Measurements from ENCODE around the gene PGPEP1. TPM values are rescaled to one million over a fixed set of nuclear protein-coding genes. Genes with fewer than 3 reads are reported as not detected.
A peak's percentile ranks its signal among the peaks of the same experiment; 100 is the strongest.
"Not testable (repeated sequence)": the region's sequence is repeated elsewhere in the genome, so short reads cannot be mapped to it uniquely, and the experiment has no call there.

The PGPEP1 gene
- polyA plus RNA-seq, 4 donors, result 22.2 to 27.7 (median 25.7) TPM

- DNase-seq (ENCODE audit: low read depth in 4 of 4, low spot score in 3 of 4), result peak; percentile 83 to 97 (median 92)
Measured at GRCh38 chr19:18328340-18329034, 11.9 kb upstream of the PGPEP1 start.

DNA sequence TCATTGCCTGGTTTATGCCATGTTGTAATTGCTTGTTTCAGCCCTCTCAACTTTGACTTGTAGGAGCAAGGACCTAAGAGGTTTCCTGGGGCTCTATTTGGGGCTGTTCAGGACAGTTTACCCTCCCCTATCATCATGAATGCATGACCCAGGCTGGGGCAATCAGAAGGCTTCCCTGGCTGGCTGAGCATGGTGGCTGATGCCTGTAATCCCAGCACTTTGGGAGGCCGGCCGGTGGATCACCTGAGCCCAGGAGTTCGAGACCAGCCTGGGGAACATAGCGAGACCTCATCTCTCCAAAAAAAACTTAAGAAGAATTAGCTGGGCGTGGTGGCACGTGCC, 11.4 kb upstream of the PGPEP1 start:
- DNase-seq (ENCODE audit: low read depth in 4 of 4, low spot score in 3 of 4), result no peak

- DNase-seq (ENCODE audit: low read depth in 4 of 4, low spot score in 3 of 4), result no peak
Measured at GRCh38 chr19:18330868-18331267, 9.5 kb upstream of the PGPEP1 start.

DNA sequence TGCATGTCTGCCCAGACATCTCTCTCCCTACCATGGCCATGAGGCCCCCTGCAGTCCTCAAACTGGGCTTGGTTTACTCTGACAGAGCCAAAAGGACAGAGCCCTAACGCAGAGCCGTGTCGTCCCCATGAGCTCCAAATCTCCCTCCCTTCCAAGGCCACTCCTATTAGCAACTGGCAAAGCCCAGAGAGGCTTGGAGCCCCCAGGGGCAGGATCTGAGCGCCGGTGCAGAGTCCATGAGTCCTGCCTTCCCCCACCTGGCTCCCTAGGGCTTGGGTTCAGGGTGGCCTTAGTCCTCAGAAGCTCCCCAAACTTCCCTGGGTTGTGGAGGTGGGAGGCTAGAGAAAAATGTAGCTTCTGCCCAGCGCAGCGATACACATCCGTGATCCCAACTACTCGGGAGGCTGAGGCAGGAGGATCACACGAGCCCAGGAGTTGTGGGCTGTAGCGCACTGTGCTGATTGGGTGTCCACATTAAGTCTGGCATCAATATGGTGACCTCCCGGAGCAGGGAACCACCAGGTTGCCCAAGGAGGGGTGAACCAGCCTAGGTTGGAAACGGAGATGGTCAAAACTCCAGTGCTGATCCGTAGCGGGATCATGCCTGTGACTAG, 7.4 kb upstream of the PGPEP1 start:
- DNase-seq (ENCODE audit: low read depth in 4 of 4, low spot score in 3 of 4), result no peak

DNA sequence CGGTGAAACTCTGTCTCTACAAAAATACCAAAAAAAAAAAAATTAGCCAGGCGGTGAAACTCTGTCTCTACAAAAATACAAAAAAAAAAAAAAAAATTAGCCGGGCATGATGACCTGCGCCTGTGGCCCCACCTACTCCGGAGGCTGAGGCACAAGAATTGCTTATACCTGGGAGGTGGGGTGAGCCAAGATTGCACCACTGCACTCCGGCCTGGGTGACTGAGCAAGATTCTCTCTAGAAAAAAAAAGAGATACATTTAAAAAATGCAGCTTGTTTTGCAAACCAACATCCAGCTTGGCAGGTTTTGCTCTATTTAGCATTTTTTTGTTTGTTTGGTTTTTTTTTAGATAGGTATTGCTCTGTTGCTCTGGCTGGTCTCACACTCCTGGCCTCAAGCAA, 6.7 kb upstream of the PGPEP1 start:
- DNase-seq (ENCODE audit: low read depth in 4 of 4, low spot score in 3 of 4), result no peak

DNA sequence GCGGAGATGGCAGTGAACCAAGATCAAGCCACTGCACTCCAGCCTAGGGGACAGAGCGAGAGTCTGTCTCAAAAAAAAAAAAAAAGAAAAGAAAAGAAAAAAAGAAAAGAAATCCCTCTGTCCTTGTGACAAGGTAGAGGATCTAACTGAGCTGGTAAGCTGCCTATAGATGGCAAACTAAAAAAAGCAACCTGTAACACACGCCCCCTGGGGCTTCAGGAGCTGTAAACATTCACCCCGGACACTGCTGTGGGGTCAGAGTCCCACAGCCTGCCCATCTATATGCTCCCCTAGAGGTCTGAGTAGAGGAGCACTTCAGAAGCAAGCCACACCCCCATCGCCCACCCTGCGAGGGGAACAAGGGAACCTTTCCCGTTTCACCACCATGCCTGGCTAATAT, 4.3 kb upstream of the PGPEP1 start:
- no peak for DNase-seq (ENCODE audit: low read depth in 4 of 4, low spot score in 3 of 4)

DNA sequence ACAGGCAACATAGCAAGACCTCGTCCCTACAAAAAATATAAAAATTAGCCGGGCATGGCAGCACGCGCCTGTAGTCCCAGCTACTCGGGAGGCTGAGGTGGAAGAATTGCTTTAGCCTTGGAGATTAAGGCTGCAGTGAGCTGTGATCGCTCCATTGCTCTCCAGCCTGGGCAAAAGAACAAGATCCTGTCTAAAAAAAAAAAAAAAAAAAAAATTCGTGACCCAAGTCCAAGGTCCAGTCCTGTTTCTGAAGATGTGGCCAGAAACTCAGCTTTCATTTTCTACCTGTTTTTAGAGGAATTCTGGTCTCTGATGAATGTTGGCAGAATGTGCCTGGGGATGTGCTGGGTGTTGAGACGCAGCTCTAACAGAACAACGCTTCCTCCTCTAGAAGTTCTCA, 1.9 kb upstream of the PGPEP1 start:
- DNase-seq (ENCODE audit: low read depth in 4 of 4, low spot score in 3 of 4), result no peak

- DNase-seq (ENCODE audit: low read depth in 4 of 4, low spot score in 3 of 4), result no peak
Measured at GRCh38 chr19:18339723-18340122, 675 bp upstream of the PGPEP1 start.

GRCh38 chr19:18340990-18341868, 831 bp downstream of the PGPEP1 start:
- DNase-seq (ENCODE audit: low read depth in 4 of 4, low spot score in 3 of 4), result no peak

- no peak for DNase-seq (ENCODE audit: low read depth in 4 of 4, low spot score in 3 of 4)
Measured at GRCh38 chr19:18342090-18342632, 1.8 kb downstream of the PGPEP1 start.

- DNase-seq (ENCODE audit: low read depth in 4 of 4, low spot score in 3 of 4), result no peak
Measured at GRCh38 chr19:18344582-18344950, 4.2 kb downstream of the PGPEP1 start.

GRCh38 chr19:18345296-18345695, 4.9 kb downstream of the PGPEP1 start:
- no peak for DNase-seq (ENCODE audit: low read depth in 4 of 4, low spot score in 3 of 4)

DNA sequence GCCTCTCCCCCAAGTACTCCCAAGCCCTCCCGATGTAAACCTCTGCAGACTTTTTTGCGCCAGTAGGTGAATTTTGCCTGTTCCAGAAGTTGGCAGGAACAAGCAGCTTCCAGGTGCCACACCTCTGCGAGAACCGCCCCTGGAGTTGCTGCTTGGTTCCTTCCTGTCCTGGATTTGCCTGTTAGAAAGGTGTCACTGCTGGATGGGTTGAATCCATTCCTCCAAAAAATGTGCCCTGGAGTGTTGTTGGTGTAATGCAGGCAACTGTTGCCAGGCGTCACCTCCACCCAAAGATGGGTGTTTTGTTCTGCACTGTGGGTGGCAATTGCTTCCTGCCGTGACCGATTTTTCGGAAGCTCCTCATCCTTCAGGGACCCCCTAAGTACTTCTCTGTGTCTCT, 5.7 kb downstream of the PGPEP1 start:
- DNase-seq (ENCODE audit: low read depth in 4 of 4, low spot score in 3 of 4), result no peak

DNA sequence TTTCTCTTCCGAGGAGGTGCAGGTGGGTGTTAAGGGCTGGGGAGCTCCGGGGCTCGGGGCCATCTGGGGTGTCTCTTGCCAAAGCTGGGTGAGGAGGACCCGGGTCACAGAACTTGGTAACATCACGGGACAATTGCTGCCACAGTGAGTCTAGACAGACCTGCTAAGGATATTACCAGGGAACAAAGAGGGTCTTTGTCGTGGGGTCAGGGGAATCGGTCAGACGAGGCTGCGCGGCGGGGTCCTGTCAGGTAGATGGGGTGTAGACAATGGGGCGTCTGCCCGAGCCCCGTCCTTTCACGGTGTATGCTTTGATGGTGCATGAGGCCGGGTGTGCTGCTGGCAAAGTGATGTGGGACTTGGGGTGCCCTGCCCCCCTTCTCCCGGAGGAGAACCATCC, 7.8 kb downstream of the PGPEP1 start:
- no peak for DNase-seq (ENCODE audit: low read depth in 4 of 4, low spot score in 3 of 4)

GRCh38 chr19:18348818-18349339, 8.5 kb downstream of the PGPEP1 start:
- DNase-seq (ENCODE audit: low read depth in 4 of 4, low spot score in 3 of 4), result not testable (repeated sequence)

DNA sequence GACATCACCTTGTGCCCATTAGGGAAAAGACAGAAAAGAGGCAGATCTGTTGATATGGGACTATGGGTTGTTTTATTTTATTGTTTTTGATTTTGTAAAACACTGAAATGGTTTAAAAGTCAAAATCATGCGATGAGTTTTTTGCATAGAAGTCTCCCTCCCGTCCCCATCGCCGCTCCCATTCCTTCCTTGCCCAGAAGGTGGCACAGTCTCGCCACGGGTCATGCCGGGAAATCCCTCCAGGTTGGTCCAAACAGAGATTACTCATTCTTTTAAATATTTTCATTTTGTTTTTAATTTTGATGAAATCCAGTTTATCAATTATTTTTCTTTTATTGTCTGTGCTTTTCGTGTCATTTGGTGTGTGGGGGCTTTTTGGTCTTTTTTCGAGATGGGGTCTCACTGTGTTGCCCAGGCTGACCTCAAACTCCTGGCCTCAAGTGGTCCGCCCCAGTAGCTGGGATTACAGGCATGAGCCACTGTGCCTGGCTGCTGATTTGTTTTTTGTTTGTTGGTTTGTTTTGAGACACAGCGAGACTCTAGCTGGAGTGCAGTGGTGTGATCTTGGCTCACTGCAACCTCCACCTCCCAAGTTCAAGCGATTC, 9.2 kb downstream of the PGPEP1 start:
- DNase-seq (ENCODE audit: low read depth in 4 of 4, low spot score in 3 of 4), result no peak

DNA sequence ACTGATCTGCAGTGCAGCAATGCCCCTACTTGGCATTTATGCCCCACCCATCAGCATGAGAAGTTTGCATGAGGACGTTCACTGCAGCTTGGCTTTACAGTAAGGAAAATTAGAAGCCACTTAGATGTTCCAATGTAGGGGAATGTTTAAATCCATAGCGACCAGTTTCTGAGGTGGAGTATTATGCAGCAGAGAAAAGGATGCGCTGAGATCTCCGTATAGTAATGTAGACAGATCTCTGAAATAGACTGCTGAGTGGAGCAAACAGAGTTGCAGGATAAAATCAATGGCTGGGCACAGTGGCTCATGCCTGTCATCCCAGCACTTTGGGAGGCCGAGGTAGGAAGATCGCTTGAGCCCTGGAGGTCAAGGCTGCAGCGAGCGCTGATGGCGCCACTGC, 10.1 kb downstream of the PGPEP1 start:
- DNase-seq (ENCODE audit: low read depth in 4 of 4, low spot score in 3 of 4), result no peak

DNA sequence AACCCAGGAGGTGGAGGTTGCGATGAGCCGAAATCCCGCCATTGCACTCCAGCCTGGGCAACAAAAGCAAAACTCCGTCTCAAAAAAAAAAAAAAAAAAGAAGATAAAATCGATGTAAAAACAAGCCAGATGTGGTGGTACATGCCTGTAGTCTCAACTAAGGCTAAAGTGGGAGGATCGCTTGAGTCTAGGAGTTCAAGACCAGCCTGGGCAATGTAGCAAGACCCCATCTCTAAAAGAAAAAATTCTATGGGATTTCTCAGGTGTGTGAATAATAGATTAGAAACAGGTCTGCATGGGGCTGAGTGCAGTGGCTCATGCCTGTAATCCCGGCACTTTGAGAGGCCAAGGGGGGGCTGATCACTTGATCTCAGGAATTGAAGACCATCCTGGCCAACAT, 11.1 kb downstream of the PGPEP1 start:
- DNase-seq (ENCODE audit: low read depth in 4 of 4, low spot score in 3 of 4), result no peak

DNA sequence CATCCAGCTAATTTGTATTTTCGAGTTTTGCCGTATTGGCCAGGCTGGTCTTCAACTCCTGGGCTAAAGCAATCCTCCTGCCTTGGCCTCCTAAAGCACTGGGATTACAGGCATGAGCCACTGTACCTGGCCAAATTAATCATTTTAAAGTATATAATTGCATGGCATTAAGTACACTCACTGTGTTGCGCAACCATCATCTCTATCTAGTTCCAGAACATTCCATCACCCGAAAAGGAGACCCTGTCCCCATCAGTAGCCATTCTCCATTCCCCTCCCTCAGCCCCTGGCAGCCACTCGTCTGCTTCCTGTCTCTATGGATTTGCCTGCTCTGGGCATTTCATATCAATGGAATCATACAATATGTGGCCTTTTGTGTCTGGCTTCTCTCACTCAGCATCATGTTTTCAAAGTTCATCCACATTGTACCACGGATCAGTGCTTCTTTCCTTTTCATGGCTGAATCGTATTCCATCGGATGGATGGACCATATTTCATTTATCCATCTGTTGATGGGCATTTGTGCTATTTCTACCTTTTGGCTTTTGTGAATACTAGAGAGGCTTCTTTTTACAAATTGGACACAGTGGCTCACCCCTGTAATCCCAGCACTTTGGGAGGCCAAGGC, 13.1 kb downstream of the PGPEP1 start:
- DNase-seq (ENCODE audit: low read depth in 4 of 4, low spot score in 3 of 4), result no peak

- not testable (repeated sequence) for DNase-seq (ENCODE audit: low read depth in 4 of 4, low spot score in 3 of 4)
Measured at GRCh38 chr19:18354743-18355142, 14.3 kb downstream of the PGPEP1 start.

Measured in right renal pelvis (tissue), 4 donors.